ENCODE data around the gene SAXO2. TPM values are rescaled to one million over a fixed set of nuclear protein-coding genes. Genes with fewer than 3 reads are reported as not detected.

SAXO2 gene
- total and polyA plus RNA-seq, 2 experiments from 2014 or later: 0.73 to 10.1 TPM

DNA sequence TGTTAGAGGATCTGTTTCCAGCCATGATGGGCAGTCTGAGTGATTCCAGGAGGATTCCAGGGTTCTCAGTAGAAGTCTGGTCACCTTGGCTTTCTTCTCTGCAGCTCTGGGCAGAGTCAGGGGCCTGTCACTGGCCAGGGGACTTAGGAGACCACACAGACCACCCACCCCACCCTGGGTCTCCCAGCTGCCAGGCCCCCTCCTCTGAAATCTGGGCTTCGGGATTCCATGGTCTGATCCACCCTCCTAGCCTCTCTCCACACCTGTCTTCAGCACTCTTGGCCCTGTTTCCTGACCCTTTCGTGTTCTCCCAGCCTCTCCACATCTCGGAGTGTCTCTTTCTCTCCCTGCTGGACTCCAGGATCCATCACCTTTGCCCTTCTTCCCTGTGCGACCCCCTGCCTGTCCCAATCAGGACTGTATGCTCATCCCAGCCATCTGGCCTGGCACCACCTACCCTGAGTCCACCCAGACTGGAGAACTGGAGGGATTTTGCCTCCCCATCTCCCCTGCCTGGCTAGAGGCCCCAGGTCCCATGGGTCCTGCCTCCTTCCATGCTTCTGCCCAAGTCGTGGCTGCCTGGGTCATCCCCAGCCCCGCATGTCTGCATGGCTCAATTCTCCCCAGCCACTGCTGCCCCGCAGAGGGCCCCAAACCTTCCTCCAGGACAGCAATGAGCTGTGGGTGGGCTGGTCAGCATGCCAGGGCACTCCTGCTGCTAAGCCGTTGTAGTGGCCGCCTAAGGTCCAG is 52.3 kb downstream of the SAXO2 start:
- no peak overlapping the region for H3K4me2 ChIP-seq
- Mint-ChIP-seq H3K27me3 (ENCODE audit: insufficient read depth, low read depth, poor library complexity) (no peaks in the 10 kb centered on the region), H3K4me1 (no peaks in the 10 kb centered on the region), H3K4me3 (no peak overlapping the region), H3K36me3 (ENCODE audit: low read depth) (no peaks in the 10 kb centered on the region; the same call in 2 of the 3 replicates), H3K9me3 (peaks cover 5% of the 10 kb centered on the region; the same call in 1 of the 3 replicates), H3K27ac (no peak overlapping the region)
- H3K4me3 ChIP-seq: no peak overlapping the region
- H3K4me1 ChIP-seq (ENCODE audit: insufficient read depth): no peaks in the 10 kb centered on the region
- no peaks in the 10 kb centered on the region for H3K79me2 ChIP-seq (replicated peaks; ENCODE audit: insufficient read depth)
- no peaks in the 10 kb centered on the region for H4K20me1 ChIP-seq (replicated peaks; ENCODE audit: insufficient read depth)
- DNase-seq (ENCODE audit: low spot score): no peak
- no peak overlapping the region for H3K27ac ChIP-seq (ENCODE audit: low read depth)
- H3K36me3 ChIP-seq (ENCODE audit: insufficient read depth): no peaks in the 10 kb centered on the region
- no peaks in the 10 kb centered on the region for H3F3A ChIP-seq (replicated peaks; ENCODE audit: low read depth)
- TF ChIP-seq, protein P1, sequence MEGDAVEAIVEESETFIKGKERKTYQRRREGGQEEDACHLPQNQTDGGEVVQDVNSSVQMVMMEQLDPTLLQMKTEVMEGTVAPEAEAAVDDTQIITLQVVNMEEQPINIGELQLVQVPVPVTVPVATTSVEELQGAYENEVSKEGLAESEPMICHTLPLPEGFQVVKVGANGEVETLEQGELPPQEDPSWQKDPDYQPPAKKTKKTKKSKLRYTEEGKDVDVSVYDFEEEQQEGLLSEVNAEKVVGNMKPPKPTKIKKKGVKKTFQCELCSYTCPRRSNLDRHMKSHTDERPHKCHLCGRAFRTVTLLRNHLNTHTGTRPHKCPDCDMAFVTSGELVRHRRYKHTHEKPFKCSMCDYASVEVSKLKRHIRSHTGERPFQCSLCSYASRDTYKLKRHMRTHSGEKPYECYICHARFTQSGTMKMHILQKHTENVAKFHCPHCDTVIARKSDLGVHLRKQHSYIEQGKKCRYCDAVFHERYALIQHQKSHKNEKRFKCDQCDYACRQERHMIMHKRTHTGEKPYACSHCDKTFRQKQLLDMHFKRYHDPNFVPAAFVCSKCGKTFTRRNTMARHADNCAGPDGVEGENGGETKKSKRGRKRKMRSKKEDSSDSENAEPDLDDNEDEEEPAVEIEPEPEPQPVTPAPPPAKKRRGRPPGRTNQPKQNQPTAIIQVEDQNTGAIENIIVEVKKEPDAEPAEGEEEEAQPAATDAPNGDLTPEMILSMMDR (conservative IDR thresholded peaks at IDR 0.05; ENCODE audit: low read depth in 2 of 2): no peak
- TF ChIP-seq, protein P2, sequence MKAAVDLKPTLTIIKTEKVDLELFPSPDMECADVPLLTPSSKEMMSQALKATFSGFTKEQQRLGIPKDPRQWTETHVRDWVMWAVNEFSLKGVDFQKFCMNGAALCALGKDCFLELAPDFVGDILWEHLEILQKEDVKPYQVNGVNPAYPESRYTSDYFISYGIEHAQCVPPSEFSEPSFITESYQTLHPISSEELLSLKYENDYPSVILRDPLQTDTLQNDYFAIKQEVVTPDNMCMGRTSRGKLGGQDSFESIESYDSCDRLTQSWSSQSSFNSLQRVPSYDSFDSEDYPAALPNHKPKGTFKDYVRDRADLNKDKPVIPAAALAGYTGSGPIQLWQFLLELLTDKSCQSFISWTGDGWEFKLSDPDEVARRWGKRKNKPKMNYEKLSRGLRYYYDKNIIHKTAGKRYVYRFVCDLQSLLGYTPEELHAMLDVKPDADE (IDR thresholded peaks at IDR 0.05): no peak
- TF ChIP-seq ZNF331 (CRISPR knock-in tag; IDR thresholded peaks at IDR 0.05; ENCODE audit: low read depth) (no peak), ZNF114 (CRISPR knock-in tag; IDR thresholded peaks at IDR 0.05) (no peak), CREB1 (CRISPR knock-in tag; IDR thresholded peaks at IDR 0.05; ENCODE audit: low read depth) (no peak), POLR2AphosphoS5 (IDR thresholded peaks at IDR 0.05; ENCODE audit: low read depth) (no peak), EZH2phosphoT487 (IDR thresholded peaks at IDR 0.05; ENCODE audit: unreplicated experiment) (no peak)
- H3K27me3 ChIP-seq (ENCODE audit: insufficient read depth): no peaks in the 10 kb centered on the region
- no peak overlapping the region for H2AFZ ChIP-seq
- H3K9me2 ChIP-seq (ENCODE audit: insufficient read depth): no peaks in the 10 kb centered on the region
- ATAC-seq: no peak

DNA sequence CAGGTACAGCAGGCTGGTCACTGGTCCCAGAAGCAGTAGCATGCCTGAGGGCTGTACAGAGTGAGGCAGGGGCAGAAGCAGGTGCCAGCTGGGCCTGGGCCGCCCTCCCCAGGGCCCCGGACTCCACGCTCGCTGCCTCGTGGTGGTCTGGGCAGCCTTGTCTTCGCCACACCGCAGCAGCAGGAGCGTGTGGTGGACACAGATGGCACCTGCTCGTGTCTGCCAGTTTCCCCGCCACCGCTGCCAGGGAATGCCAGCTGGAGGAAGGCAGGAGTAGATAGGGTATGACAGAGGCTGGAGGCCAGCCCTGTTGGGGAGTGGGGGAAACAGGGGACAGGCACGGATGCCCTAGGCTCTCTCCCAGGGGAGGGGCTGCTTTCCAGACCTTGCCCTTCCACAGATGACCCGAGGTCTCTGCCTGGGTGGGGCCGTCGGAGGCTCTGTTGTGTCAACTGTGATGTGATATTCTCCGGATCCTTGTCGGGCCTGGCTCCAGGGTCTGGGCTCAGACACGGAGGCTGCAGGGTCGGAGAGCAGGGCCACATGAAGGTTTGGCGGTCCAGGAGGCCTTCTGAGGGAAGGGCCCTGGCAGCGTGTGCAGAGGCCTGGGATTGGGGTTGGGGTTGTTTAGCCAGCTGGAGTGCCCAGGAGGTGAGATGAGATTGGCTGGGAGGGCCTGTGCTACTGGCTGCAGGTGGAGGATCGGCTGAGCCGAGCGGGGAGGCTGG is 53.1 kb downstream of the SAXO2 start:
- no peak overlapping the region for H3K4me3 Mint-ChIP-seq
- no peaks in the 10 kb centered on the region for H3K9me3 Mint-ChIP-seq
- Histone ChIP-seq H3K4me1 (ENCODE audit: insufficient read depth) (no peaks in the 10 kb centered on the region), H3K4me3 (no peak overlapping the region), H2AFZ (no peak overlapping the region), H3K36me3 (ENCODE audit: insufficient read depth) (no peaks in the 10 kb centered on the region), H3K4me2 (no peak overlapping the region), H3F3A (replicated peaks; ENCODE audit: low read depth) (no peaks in the 10 kb centered on the region), H3K27me3 (ENCODE audit: insufficient read depth) (no peaks in the 10 kb centered on the region), H4K20me1 (replicated peaks; ENCODE audit: insufficient read depth) (no peaks in the 10 kb centered on the region), H3K79me2 (replicated peaks; ENCODE audit: insufficient read depth) (no peaks in the 10 kb centered on the region), H3K9me2 (ENCODE audit: insufficient read depth) (no peaks in the 10 kb centered on the region), H3K27ac (ENCODE audit: low read depth) (no peak overlapping the region)
- H3K36me3 Mint-ChIP-seq (ENCODE audit: low read depth): no peaks in the 10 kb centered on the region; the same call in 2 of the 3 replicates
- DNase-seq (ENCODE audit: low spot score): no peak
- H3K27ac Mint-ChIP-seq: no peak overlapping the region
- H3K27me3 Mint-ChIP-seq (ENCODE audit: insufficient read depth, low read depth, poor library complexity): no peaks in the 10 kb centered on the region
- no peaks in the 10 kb centered on the region for H3K4me1 Mint-ChIP-seq
- ATAC-seq: no peak
- TF ChIP-seq, protein P3, sequence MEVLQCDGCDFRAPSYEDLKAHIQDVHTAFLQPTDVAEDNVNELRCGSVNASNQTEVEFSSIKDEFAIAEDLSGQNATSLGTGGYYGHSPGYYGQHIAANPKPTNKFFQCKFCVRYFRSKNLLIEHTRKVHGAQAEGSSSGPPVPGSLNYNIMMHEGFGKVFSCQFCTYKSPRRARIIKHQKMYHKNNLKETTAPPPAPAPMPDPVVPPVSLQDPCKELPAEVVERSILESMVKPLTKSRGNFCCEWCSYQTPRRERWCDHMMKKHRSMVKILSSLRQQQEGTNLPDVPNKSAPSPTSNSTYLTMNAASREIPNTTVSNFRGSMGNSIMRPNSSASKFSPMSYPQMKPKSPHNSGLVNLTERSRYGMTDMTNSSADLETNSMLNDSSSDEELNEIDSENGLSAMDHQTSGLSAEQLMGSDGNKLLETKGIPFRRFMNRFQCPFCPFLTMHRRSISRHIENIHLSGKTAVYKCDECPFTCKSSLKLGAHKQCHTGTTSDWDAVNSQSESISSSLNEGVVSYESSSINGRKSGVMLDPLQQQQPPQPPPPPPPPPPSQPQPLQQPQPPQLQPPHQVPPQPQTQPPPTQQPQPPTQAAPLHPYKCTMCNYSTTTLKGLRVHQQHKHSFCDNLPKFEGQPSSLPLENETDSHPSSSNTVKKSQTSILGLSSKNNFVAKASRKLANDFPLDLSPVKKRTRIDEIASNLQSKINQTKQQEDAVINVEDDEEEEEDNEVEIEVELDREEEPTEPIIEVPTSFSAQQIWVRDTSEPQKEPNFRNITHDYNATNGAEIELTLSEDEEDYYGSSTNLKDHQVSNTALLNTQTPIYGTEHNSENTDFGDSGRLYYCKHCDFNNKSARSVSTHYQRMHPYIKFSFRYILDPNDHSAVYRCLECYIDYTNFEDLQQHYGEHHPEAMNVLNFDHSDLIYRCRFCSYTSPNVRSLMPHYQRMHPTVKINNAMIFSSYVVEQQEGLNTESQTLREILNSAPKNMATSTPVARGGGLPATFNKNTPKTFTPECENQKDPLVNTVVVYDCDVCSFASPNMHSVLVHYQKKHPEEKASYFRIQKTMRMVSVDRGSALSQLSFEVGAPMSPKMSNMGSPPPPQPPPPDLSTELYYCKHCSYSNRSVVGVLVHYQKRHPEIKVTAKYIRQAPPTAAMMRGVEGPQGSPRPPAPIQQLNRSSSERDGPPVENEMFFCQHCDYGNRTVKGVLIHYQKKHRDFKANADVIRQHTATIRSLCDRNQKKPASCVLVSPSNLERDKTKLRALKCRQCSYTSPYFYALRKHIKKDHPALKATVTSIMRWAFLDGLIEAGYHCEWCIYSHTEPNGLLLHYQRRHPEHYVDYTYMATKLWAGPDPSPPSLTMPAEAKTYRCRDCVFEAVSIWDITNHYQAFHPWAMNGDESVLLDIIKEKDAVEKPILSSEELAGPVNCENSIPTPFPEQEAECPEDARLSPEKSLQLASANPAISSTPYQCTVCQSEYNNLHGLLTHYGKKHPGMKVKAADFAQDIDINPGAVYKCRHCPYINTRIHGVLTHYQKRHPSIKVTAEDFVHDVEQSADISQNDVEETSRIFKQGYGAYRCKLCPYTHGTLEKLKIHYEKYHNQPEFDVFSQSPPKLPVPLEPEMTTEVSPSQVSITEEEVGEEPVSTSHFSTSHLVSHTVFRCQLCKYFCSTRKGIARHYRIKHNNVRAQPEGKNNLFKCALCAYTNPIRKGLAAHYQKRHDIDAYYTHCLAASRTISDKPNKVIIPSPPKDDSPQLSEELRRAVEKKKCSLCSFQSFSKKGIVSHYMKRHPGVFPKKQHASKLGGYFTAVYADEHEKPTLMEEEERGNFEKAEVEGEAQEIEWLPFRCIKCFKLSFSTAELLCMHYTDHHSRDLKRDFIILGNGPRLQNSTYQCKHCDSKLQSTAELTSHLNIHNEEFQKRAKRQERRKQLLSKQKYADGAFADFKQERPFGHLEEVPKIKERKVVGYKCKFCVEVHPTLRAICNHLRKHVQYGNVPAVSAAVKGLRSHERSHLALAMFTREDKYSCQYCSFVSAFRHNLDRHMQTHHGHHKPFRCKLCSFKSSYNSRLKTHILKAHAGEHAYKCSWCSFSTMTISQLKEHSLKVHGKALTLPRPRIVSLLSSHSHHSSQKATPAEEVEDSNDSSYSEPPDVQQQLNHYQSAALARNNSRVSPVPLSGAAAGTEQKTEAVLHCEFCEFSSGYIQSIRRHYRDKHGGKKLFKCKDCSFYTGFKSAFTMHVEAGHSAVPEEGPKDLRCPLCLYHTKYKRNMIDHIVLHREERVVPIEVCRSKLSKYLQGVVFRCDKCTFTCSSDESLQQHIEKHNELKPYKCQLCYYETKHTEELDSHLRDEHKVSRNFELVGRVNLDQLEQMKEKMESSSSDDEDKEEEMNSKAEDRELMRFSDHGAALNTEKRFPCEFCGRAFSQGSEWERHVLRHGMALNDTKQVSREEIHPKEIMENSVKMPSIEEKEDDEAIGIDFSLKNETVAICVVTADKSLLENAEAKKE (CRISPR knock-in tag; IDR thresholded peaks at IDR 0.05): no peak
- TF ChIP-seq POLR2AphosphoS5 (IDR thresholded peaks at IDR 0.05; ENCODE audit: low read depth) (no peak), STAT1 (IDR thresholded peaks at IDR 0.05; ENCODE audit: unreplicated experiment) (no peak), ZNF114 (CRISPR knock-in tag; IDR thresholded peaks at IDR 0.05) (no peak), EZH2 (IDR thresholded peaks at IDR 0.05; ENCODE audit: low read depth, unreplicated experiment) (no peak), ZNF331 (CRISPR knock-in tag; IDR thresholded peaks at IDR 0.05; ENCODE audit: low read depth) (no peak)

All from GM23338 (cell line).